ENCODE data around the gene RNASE12.

The RNASE12 gene

DNA sequence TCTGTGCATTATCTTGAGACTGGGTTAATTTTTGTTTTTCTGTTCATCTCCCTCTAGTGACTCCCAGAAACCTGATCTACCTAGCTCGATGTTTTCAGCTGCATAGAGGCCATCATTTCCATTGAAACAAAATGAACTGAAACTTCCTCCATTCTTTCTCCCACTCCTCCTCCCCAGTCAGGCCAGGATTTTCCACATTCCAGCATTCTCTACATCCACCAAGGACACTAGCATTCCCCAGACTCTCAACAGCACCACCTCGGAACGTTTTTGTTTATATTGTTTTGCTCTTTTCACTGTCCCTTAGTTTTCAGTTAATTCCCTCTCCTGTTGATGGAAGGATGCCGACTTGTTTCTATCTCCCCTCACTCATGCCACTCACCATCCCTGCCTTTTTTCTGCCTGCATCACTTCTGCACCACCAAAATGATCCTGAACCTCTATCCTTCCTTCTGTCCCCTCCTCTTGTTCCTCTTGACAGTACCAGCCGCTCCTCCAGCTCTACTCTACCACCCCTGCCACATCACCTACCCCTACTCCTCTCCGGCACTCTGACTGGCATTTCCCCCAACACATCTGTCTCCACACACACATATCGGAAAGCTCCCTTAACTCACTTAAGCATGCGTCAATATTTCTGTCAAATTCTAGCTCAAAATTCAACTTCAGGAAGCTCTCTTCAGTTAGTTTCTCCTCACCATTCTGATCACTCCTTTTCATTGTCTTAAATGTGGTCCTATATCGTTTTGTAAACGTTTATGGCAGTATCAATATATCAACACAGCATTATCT lies 37.1 kb upstream of the RNASE12 start:
- TF ChIP-seq, protein P1, sequence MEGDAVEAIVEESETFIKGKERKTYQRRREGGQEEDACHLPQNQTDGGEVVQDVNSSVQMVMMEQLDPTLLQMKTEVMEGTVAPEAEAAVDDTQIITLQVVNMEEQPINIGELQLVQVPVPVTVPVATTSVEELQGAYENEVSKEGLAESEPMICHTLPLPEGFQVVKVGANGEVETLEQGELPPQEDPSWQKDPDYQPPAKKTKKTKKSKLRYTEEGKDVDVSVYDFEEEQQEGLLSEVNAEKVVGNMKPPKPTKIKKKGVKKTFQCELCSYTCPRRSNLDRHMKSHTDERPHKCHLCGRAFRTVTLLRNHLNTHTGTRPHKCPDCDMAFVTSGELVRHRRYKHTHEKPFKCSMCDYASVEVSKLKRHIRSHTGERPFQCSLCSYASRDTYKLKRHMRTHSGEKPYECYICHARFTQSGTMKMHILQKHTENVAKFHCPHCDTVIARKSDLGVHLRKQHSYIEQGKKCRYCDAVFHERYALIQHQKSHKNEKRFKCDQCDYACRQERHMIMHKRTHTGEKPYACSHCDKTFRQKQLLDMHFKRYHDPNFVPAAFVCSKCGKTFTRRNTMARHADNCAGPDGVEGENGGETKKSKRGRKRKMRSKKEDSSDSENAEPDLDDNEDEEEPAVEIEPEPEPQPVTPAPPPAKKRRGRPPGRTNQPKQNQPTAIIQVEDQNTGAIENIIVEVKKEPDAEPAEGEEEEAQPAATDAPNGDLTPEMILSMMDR (IDR thresholded peaks at IDR 0.05; ENCODE audit: low read depth, low read length) = no peak

DNA sequence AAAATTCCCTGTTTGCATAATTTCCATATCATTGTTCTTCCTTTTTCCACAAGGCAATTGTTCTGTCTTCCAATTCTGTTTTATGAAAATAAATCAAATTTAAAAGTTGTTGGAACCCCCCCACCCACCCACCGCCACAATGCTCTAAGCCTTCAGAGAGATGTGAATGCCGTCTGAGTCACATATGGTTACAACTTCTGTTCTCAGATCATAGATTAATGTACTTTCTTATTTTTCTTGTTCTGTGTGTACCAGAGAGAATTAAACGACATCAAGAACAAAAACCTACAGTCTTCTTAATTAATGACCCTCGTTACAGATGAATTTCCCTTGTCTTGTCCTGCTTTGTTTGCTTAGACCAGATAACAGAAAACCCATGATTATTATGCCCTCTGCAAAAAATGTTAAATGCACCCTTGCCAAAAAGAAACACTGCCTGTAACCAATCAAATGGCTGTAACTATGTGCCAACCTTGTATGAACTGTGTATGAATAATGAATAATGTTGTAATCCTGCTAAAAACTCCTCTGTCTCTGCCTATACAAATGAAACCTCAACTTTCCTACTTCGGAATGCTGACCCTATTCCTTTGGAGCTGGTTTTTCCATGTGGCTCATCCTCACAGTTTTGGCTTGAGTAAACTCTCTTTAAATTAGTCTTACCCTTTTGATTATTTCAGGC lies 36.3 kb upstream of the RNASE12 start:
- TF ChIP-seq, protein P1 (IDR thresholded peaks at IDR 0.05; ENCODE audit: low read depth, low read length) = no peak
- H3K4me3 ChIP-seq (ENCODE audit: low read depth, low read length) = no peak overlapping the region

More for the DNA sequence above, 37.1 kb upstream of the RNASE12 start:
- no peak overlapping the region for H3K4me3 ChIP-seq (ENCODE audit: low read depth, low read length)

DNA sequence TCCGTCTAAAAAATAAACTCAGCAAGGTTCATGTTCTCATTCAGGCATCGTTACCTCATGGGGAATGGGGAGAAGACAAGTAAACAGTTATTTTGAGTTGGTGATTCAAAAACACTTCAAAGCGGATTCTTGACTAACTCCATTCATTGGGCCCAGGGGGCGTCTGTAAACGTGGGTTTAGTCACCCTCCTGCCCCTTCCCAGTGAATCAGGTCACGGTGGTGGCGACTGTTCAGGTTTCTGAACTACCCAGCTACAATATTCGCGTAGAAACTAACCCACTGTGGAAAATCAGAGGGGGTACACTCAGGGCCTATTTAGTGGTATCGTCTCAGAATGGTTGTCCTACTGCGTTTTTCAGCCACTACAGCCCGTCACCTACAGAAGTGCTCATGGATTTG lies 35.1 kb upstream of the RNASE12 start:
- peak overlapping the region; percentile 30 for H3K4me3 ChIP-seq (ENCODE audit: low read depth, low read length)

DNA sequence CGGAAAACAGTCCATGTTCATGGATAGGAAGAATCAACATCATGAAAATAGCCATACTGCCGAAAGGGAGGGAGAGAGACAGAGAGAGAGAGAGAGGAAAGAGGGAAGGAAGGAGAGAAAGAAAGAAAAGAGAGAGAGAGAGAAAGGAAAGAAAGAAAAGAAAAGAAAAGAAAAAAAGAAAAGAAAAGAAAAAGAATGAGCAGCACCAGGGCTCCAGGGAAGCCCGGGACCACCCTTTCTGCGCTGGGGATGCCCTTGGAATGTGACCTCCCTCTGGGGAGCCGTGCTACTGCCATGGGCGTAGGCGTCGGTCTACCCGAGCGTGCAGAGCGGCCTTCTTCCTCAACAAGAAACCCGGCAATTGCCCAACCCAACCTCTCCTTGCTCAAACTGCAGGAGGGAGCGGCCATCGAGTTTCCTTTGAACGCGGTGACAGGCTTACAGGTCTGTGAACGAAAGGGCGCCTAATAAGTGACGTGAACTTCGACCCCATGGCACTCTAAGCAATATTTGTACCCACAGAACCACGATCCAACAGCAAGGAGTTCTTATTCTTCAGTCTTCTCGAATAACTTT lies 33.4 kb upstream of the RNASE12 start:
- TF ChIP-seq, protein P1 (IDR thresholded peaks at IDR 0.05; ENCODE audit: low read depth, low read length) = no peak
- H3K4me3 ChIP-seq (ENCODE audit: low read depth, low read length) = peak overlapping the region; percentile 57

More for the DNA sequence above, 35.1 kb upstream of the RNASE12 start:
- TF ChIP-seq, protein P1 (IDR thresholded peaks at IDR 0.05; ENCODE audit: low read depth, low read length) = no peak

DNA sequence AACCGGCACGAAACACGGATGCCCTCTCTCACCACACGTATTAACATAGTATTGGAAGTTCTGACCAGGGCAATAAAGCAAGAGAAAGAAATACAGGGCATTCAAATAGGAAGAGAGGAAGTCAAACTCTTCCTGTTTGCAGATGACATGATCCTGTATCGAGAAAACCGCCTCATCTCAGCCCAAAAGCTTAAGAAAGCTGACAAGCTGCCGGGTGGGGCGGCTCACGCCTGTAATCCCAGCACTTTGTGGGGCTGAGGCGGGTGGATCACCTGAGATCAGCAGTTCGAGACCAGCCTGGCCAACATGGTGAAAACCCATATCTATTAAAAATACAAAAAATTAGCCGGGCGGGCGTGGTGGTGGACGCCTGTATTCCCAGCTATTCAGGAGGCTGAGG lies 32.6 kb upstream of the RNASE12 start:
- no peak overlapping the region for H3K4me3 ChIP-seq (ENCODE audit: low read depth, low read length)

DNA sequence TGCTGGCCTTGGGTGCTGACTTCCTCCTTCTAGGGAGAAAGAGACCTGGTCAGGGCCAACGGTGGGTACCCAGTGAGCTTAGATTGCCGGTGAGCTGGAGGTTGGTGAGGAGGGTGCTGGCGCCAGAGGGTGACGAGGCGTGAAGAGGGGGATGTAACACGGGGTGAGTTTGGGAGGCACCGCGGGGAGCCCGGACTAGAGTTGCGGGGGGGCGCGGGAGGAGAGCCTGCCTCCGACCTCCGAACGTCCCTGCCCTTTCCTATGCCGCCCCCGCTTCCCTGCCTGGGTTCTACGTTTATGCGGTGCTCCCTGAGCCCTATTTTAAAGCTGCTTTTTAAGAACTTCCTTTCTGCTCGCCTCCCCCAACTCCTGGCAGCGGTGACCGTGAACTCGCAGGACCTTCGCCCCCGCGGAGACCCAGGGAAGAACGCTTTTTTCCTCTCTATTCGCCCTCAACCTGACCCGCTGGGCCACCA lies 31.7 kb upstream of the RNASE12 start:
- H3K4me3 ChIP-seq (ENCODE audit: low read depth, low read length) = no peak overlapping the region
- TF ChIP-seq, protein P1 (IDR thresholded peaks at IDR 0.05; ENCODE audit: low read depth, low read length) = no peak

More for the DNA sequence above, 32.6 kb upstream of the RNASE12 start:
- TF ChIP-seq, protein P1 (IDR thresholded peaks at IDR 0.05; ENCODE audit: low read depth, low read length) = no peak
